DOHH2 (cell line): ENCODE measurements around the gene CRYBG3.

Experiments
- CTCF ChIP-seq: fragments of 200-600 bp; sonication (generic); IDR thresholded peaks from one replicate; pipeline ENCODE4 v1.5.1; 2014; ENCODE audit warnings: antibody characterized with exemption, mild to moderate bottlenecking, low read depth, low read length; ENCODE audit not compliant: poor library complexity, severe bottlenecking
- EZH2phosphoT487 ChIP-seq: fragments of 200-600 bp; sonication (generic); IDR thresholded peaks from 2 replicates; pipeline ENCODE4 v1.6.1; 2017; ENCODE audit warnings: borderline replicate concordance, mild to moderate bottlenecking, antibody characterized with exemption, low read length, moderate library complexity, mixed read lengths

- TF ChIP-seq CTCF (no peak), EZH2phosphoT487 (no peak)
Observed at GRCh38 chr3:97983933-97984491, 162.2 kb downstream of the CRYBG3 start.
